Ovary (tissue), 9 donors: ENCODE results near the gene TMEM150B. TPM values are rescaled to one million over a fixed set of nuclear protein-coding genes. Genes with fewer than 3 reads are reported as not detected.
A peak's percentile ranks its signal among the peaks of the same experiment; 100 is the strongest.

Experiments used
- DNase-seq, 5 donors: peaks; one replicate each; pipeline ENCODE4 v3.0.0-alpha.2; 2019 to 2020
- H3K27ac ChIP-seq, 2 donors: fragments of 200-600 bp; one replicate each; pipeline versions ENCODE4 v1.5.1 to v1.8.0; 2019 to 2022
- H3K27me3 ChIP-seq: fragments of 200-600 bp; one replicate; pipeline ENCODE4 v1.8.0; 2022
- H3K36me3 ChIP-seq: fragments of 200-600 bp; sonication (generic); one replicate; pipeline ENCODE4 v1.5.1; 2019
- H3K4me1 ChIP-seq: one replicate; pipeline ENCODE4 v1.8.1; 2013; ENCODE audit warnings: mild to moderate bottlenecking, moderate library complexity; ENCODE audit not compliant: insufficient read depth
- H3K4me3 ChIP-seq: fragments of 200-600 bp; sonication (generic); one replicate; pipeline ENCODE4 v1.5.1; 2017
- H3K9me3 ChIP-seq, 2 donors: fragments of 200-600 bp in 1 of 2; sonication (generic) in 1 of 2; one replicate each; pipeline versions ENCODE4 v1.5.1 to v1.8.1; 2013 to 2019; ENCODE audit warnings: mild to moderate bottlenecking in 1 of 2, moderate library complexity in 1 of 2
- EP300 ChIP-seq: sonication (generic); formaldehyde crosslinking; IDR thresholded peaks from one replicate; pipeline ENCODE4 v1.6.1; 2017; ENCODE audit warnings: antibody characterized with exemption
- POLR2A ChIP-seq: fragments of 450-650 bp; IDR thresholded peaks from one replicate; pipeline ENCODE4 v1.6.1; 2017; ENCODE audit warnings: antibody characterized with exemption, mild to moderate bottlenecking, moderate library complexity
- WGBS, 3 donors: extraction: QIAGEN DNeasy Blood & Tissue Kit in 1 of 3; methylation state at CpG; one replicate each; pipeline versions ENCODE4 v1.1.5 to v1.1.7; 2013 to 2017; 5-methylcytosine and 5-hydroxymethylcytosine counted together
- intact Hi-C, 4 donors: fragments of 100-400 bp; cut with DNase I; formaldehyde crosslinking; loops; one replicate each; pipeline versions ENCODE4 v1.11.0 to v1.15.1; 2022 to 2023
- polyA plus RNA-seq, 2 donors: library from polyadenylated mRNA; stranded (reverse); fragments of 200-250 nt in 1 of 2; fragments of 350-450 nt in 1 of 2; fragmentation: Illumina TruSeq in 1 of 2; extraction: RNeasy Lipid Tissue Mini Kit (QIAGEN cat#74804) in 1 of 2; gene quantifications; one replicate each; pipeline ENCODE4 v1.2.3, GENCODE V29; 2013 to 2014
- total RNA-seq, 7 donors: library from RNA; depleted of rRNA in 2 of 7; stranded (reverse); fragments of >200 nt in 2 of 7; fragmentation: NEBNext Ultra II Directional in 3 of 7; extraction: Animal tissue kit (Norgen Biotek cat#: 25700) in 3 of 7; gene quantifications; one replicate each; pipeline versions ENCODE4 v1.1.0 to v1.2.4, GENCODE V29; 2016 to 2023
- TF ChIP-seq, protein P1 (sequence below), 3 donors: fragments of 450-650 bp in 2 of 3; fragments of 200-600 bp in 1 of 3; IDR thresholded peaks; one replicate each; pipeline versions ENCODE4 v1.5.1 to v1.8.0; 2016 to 2022; ENCODE audit warnings: antibody characterized with exemption in 3 of 3, mild to moderate bottlenecking in 1 of 3
- donor health status: DM: no; HTN: no; CAD: no; lungs with moderate emphysema.
- donor health status: DM: no; HTN: no; CAD: no.
- donor health status: Bipolar disorder and iron deficiency.
- donor health status: DM: yes; HTN: yes; CAD: no.
- donor health status: DM: no; HTN: no; CAD: no.
- donor health status: DM: yes; HTN: yes; CAD: no.

Gene TMEM150B
- total and polyA plus RNA-seq, 9 donors = 0.36 to 3.9 (median 0.76) TPM

DNA sequence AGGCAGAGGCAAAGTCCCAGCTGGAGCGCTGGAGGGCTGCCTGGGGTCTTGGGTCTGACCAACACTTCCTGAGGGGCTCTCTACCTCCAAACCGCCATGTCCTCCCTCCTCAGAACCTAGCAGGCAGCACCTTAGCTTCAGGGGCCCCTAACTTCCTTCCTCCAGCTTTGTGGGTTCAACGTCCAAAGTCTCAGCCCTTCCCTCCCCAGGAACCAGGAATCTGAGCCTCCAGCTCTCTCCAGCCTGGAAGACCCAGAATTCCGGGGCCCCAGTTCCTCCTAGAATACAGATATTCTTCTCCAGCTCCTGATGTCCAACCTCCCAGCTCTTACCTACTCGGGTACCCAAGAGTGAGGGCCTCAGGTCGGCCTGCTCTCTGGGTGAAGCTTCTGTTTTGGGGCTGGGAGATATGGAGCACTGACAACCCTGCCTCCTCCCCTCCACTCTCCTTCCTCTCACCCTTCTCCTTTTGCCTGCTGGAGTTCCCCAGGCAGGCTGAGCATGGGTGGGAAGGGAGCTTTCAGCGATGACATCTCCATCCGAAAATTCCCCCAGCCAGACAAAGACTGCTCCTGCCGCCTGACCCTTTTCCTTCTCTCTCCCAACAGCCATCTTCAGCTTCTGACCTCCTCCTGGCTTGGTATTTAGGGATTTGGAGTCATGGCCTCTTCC, 3.5 kb downstream of the TMEM150B start:
- no peak for DNase-seq
- intact Hi-C loops = no loop called here
- Histone ChIP-seq H3K27me3 (no peaks in the 10 kb centered on the region), H3K36me3 (no peaks in the 10 kb centered on the region), H3K4me3 (no peak overlapping the region), H3K4me1 (no peaks in the 10 kb centered on the region), H3K27ac (no peak overlapping the region), H3K9me3 (no peaks in the 10 kb centered on the region)
- TF ChIP-seq EP300 (no peak), POLR2A (no peak)
- TF ChIP-seq, protein P1, sequence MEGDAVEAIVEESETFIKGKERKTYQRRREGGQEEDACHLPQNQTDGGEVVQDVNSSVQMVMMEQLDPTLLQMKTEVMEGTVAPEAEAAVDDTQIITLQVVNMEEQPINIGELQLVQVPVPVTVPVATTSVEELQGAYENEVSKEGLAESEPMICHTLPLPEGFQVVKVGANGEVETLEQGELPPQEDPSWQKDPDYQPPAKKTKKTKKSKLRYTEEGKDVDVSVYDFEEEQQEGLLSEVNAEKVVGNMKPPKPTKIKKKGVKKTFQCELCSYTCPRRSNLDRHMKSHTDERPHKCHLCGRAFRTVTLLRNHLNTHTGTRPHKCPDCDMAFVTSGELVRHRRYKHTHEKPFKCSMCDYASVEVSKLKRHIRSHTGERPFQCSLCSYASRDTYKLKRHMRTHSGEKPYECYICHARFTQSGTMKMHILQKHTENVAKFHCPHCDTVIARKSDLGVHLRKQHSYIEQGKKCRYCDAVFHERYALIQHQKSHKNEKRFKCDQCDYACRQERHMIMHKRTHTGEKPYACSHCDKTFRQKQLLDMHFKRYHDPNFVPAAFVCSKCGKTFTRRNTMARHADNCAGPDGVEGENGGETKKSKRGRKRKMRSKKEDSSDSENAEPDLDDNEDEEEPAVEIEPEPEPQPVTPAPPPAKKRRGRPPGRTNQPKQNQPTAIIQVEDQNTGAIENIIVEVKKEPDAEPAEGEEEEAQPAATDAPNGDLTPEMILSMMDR (IDR thresholded peaks at IDR 0.05) = no peak
- WGBS, 3 donors = 79 to 81% (median 80%) methylated on average over 9 of the region's 9 CpGs

DNA sequence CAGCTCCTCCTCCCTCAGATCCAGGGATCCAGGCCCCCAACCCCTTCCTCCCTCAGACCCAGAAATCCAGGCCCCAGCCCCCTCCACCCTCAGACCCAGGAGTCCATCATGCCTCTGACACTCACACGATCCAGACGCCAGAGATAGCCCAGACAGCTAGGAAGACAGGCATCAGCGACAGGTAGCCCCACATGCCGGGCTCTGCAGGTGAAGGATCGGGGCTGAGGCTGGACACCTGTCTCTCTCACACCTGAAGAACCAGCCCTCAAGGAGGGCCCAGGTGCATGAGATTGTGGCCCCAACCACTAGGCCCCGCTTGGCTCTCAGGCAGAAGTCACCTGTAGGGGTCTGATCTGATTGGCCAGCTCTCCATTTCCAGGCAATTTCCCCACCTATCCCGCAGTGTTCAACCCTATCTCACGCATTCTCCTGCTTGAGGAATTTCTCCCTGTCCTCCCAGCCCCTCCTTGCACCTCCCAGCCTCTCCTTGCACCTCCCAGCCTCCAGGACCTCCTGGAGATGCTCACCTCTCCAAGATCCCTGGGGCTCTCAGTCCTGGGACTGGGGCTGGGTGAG, 4.2 kb downstream of the TMEM150B start:
- no peaks in the 10 kb centered on the region for H3K9me3 ChIP-seq
- no peak for DNase-seq
- H3K36me3 ChIP-seq = no peaks in the 10 kb centered on the region
- intact Hi-C loops = no loop called here
- no peaks in the 10 kb centered on the region for H3K27me3 ChIP-seq
- 79 to 92% (median 86%) methylated on average over 7 to 8 of the region's 8 CpGs for WGBS, 3 donors
- no peak for TF ChIP-seq POLR2A
- no peak for TF ChIP-seq EP300
- TF ChIP-seq, protein P1 (IDR thresholded peaks at IDR 0.05) = no peak
- no peaks in the 10 kb centered on the region for H3K4me1 ChIP-seq
- no peak overlapping the region for H3K4me3 ChIP-seq
- H3K27ac ChIP-seq = no peak overlapping the region

DNA sequence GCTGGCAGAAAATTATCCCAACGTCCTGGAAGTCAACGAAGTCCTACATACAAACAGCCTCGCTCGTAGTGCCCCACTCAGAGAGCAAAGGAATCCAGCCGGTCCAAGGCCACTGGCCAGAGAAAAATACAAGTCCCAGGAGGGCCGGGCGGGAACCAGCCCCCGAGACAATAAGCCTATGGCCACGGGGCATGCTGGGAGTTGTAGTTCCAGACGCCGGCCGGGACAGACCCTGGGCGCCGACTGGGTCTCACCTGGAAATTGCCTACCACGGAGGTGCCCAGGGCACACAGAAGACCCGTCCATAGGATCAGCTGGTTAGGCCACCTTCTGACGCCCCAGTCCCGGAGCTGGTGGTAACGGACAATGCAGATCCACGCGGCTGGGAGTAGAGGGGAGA, 5.4 kb downstream of the TMEM150B start:
- intact Hi-C loops = no loop called here

DNA sequence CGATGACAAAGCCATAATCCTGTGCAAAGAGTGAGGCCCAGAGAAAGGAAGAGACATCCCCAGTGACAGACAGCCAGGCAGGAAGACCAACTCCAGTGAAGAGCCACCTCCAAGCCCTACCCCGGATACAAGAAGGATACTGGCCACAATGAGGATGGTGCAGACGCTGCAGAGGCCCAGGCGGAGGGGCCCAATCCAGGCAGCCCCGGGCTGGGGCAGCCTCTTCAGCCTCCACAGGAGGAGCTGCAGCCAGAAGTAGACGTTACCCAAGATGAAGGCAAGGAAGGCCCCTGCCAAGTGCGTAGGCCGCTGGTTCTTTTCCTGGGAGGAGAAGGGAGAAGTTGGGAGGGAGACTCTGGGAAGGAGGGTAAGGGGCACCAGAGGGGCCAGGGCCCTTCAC, 8.5 kb downstream of the TMEM150B start:
- no peak for TF ChIP-seq EP300
- TF ChIP-seq, protein P1 (IDR thresholded peaks at IDR 0.05) = no peak
- no peak for TF ChIP-seq POLR2A
- no peak for DNase-seq

More for the DNA sequence above, 5.4 kb downstream of the TMEM150B start:
- Histone ChIP-seq H3K27ac (no peak overlapping the region), H3K27me3 (no peaks in the 10 kb centered on the region), H3K4me3 (no peak overlapping the region), H3K36me3 (no peaks in the 10 kb centered on the region), H3K4me1 (no peaks in the 10 kb centered on the region), H3K9me3 (no peaks in the 10 kb centered on the region)
- TF ChIP-seq POLR2A = no peak
- TF ChIP-seq, protein P1 (IDR thresholded peaks at IDR 0.05) = no peak
- TF ChIP-seq EP300 = no peak
- DNase-seq = peak in 4 of 5 donors; percentile 36 to 75 (median 56)
- 5 to 18% (median 7%) methylated on average over 21 of the region's 21 CpGs for WGBS, 3 donors

More for the DNA sequence above, 8.5 kb downstream of the TMEM150B start:
- Histone ChIP-seq H3K27me3 (no peaks in the 10 kb centered on the region), H3K4me3 (no peak overlapping the region), H3K27ac (no peak overlapping the region), H3K9me3 (no peaks in the 10 kb centered on the region), H3K36me3 (no peaks in the 10 kb centered on the region), H3K4me1 (peaks cover 4% of the 10 kb centered on the region)
- 84 to 89% (median 88%) methylated on average over 8 of the region's 8 CpGs for WGBS, 3 donors
- intact Hi-C loops = no loop called here
